H1 (cell line): ENCODE results near the gene RASAL1. TPM values are rescaled to one million over a fixed set of nuclear protein-coding genes. Genes with fewer than 3 reads are reported as not detected.

ENCODE experiments used
- polyA plus RNA-seq, 7 experiments: library from polyadenylated mRNA; depleted of rRNA in 3 of 7; stranded (reverse) in 5 of 7; unstranded in 2 of 7; fragments of >200 nt in 5 of 7; fragments of 200-250 nt in 2 of 7; gene quantifications; 1 replicate in 5 of 7; 2 replicates in 1 of 7; 4 replicates in 1 of 7; pipeline versions ENCODE4 v1.2.1 to v1.2.3, GENCODE V29; 2011 to 2013; ENCODE audit warnings: missing spikeins in 2 of 7, mixed read lengths in 2 of 7
- total RNA-seq: library from RNA; stranded (reverse); fragmentation: NEBNext Ultra II Directional; extraction: Animal tissue kit (Norgen Biotek cat#: 25700); gene quantifications from 2 replicates; pipeline ENCODE4 v1.2.1, GENCODE V29; 2021
- TF ChIP-seq, protein P1 (sequence below): fragments of 300-600 bp; sonication (generic); IDR thresholded peaks from 2 replicates; pipeline ENCODE4 v1.7.1; 2012; ENCODE audit warnings: low read length, moderate library complexity, mild to moderate bottlenecking, inconsistent platforms; ENCODE audit not compliant: insufficient replicate concordance

Gene RASAL1
- total and polyA plus RNA-seq, 2 of the 8 experiments (the other 6 are each of a cell fraction or from before 2014, with no cell fraction given): 3.7 to 5.0 TPM

DNA sequence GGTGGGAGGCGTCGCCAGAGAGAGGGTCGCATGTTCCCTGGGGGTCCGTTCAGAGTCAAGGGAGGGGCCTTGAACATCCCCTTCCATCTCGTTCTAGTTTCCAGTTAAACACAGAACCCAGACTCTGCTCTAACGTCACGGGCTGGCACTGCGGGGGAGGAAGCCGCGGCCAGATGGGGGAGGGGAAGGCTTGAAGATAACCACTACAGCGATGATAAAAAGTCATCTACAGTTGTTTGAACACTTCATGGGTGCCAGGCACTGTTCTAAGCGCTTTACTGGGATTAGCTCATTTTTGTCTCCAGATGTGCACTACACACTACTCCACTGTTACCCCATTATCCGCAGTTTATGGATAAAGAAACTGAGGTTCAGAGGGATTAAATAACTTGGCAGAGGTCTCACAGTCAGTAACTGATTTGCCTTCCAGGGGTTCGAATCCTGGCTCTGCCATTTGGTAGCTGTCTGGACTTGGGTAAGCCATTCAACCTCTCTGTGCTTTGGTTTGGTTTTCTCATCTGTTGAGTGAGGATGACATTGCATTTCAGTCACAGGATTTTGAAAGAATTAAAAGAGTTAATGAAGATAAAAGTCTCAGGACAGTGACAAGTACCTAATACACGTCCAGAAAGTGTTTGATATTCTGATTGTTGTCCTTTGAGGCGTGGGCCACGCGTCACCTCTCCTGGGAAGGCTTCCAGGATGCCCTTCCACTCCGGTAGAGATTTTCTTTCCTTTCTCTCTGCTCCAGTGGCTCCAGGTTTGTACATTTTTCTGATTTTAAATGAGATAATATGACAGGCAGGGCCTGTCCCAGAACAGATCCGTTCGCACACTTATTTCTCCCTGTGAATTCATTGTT, 798 bp upstream of the RASAL1 start (continued):
- TF ChIP-seq, protein P1, sequence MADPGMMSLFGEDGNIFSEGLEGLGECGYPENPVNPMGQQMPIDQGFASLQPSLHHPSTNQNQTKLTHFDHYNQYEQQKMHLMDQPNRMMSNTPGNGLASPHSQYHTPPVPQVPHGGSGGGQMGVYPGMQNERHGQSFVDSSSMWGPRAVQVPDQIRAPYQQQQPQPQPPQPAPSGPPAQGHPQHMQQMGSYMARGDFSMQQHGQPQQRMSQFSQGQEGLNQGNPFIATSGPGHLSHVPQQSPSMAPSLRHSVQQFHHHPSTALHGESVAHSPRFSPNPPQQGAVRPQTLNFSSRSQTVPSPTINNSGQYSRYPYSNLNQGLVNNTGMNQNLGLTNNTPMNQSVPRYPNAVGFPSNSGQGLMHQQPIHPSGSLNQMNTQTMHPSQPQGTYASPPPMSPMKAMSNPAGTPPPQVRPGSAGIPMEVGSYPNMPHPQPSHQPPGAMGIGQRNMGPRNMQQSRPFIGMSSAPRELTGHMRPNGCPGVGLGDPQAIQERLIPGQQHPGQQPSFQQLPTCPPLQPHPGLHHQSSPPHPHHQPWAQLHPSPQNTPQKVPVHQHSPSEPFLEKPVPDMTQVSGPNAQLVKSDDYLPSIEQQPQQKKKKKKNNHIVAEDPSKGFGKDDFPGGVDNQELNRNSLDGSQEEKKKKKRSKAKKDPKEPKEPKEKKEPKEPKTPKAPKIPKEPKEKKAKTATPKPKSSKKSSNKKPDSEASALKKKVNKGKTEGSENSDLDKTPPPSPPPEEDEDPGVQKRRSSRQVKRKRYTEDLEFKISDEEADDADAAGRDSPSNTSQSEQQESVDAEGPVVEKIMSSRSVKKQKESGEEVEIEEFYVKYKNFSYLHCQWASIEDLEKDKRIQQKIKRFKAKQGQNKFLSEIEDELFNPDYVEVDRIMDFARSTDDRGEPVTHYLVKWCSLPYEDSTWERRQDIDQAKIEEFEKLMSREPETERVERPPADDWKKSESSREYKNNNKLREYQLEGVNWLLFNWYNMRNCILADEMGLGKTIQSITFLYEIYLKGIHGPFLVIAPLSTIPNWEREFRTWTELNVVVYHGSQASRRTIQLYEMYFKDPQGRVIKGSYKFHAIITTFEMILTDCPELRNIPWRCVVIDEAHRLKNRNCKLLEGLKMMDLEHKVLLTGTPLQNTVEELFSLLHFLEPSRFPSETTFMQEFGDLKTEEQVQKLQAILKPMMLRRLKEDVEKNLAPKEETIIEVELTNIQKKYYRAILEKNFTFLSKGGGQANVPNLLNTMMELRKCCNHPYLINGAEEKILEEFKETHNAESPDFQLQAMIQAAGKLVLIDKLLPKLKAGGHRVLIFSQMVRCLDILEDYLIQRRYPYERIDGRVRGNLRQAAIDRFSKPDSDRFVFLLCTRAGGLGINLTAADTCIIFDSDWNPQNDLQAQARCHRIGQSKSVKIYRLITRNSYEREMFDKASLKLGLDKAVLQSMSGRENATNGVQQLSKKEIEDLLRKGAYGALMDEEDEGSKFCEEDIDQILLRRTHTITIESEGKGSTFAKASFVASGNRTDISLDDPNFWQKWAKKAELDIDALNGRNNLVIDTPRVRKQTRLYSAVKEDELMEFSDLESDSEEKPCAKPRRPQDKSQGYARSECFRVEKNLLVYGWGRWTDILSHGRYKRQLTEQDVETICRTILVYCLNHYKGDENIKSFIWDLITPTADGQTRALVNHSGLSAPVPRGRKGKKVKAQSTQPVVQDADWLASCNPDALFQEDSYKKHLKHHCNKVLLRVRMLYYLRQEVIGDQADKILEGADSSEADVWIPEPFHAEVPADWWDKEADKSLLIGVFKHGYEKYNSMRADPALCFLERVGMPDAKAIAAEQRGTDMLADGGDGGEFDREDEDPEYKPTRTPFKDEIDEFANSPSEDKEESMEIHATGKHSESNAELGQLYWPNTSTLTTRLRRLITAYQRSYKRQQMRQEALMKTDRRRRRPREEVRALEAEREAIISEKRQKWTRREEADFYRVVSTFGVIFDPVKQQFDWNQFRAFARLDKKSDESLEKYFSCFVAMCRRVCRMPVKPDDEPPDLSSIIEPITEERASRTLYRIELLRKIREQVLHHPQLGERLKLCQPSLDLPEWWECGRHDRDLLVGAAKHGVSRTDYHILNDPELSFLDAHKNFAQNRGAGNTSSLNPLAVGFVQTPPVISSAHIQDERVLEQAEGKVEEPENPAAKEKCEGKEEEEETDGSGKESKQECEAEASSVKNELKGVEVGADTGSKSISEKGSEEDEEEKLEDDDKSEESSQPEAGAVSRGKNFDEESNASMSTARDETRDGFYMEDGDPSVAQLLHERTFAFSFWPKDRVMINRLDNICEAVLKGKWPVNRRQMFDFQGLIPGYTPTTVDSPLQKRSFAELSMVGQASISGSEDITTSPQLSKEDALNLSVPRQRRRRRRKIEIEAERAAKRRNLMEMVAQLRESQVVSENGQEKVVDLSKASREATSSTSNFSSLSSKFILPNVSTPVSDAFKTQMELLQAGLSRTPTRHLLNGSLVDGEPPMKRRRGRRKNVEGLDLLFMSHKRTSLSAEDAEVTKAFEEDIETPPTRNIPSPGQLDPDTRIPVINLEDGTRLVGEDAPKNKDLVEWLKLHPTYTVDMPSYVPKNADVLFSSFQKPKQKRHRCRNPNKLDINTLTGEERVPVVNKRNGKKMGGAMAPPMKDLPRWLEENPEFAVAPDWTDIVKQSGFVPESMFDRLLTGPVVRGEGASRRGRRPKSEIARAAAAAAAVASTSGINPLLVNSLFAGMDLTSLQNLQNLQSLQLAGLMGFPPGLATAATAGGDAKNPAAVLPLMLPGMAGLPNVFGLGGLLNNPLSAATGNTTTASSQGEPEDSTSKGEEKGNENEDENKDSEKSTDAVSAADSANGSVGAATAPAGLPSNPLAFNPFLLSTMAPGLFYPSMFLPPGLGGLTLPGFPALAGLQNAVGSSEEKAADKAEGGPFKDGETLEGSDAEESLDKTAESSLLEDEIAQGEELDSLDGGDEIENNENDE: no peak
